Naive thymus-derived CD8-positive, alpha-beta T cell (primary cell): ENCODE measurements around the gene RAX2. TPM values are rescaled to one million over a fixed set of nuclear protein-coding genes. Genes with fewer than 3 reads are reported as not detected.

ENCODE experiments used
- ATAC-seq, 2 donors: fragments of 150-1000 bp; cut with Tn5 transposase in 1 of 2; sonication (Bioruptor Pico), chemical (Tn5 transposase) in 1 of 2; 1 replicate in 1 of 2; 2 replicates in 1 of 2; pipeline ENCODE4 v1.10.0; 2021; ENCODE audit warnings: mild to moderate bottlenecking in 2 of 2, moderate library complexity in 2 of 2
- POLR2A ChIA-PET: fragments of 350-600 bp; sonication (Branson Sonifier 250); formaldehyde crosslinking; loops from one replicate; lab custom pipeline; 2021; ENCODE audit warnings: antibody characterized with exemption; lab: Charles Lee
- DNase-seq, 10 donors: peaks; one replicate each; pipeline versions ENCODE4 v3.0.0 to v3.0.0-alpha.2; 2020 to 2022
- H3K27ac Mint-ChIP-seq, 10 donors: one replicate each; pipeline ENCODE4 v1.8.0; 2020 to 2022; ENCODE audit warnings: mild to moderate bottlenecking in 10 of 10, mixed read lengths in 10 of 10, moderate library complexity in 4 of 10, inconsistent platforms in 1 of 10
- H3K27me3 Mint-ChIP-seq, 5 donors: one replicate each; pipeline ENCODE4 v1.8.0; 2021 to 2022; ENCODE audit warnings: mixed read lengths in 5 of 5
- H3K36me3 Mint-ChIP-seq, 3 donors: one replicate each; pipeline ENCODE4 v1.8.0; 2020 to 2022; ENCODE audit warnings: mixed read lengths in 3 of 3, mild to moderate bottlenecking in 2 of 3, inconsistent platforms in 1 of 3
- H3K4me1 Mint-ChIP-seq, 4 donors: one replicate each; pipeline ENCODE4 v1.8.0; 2021 to 2022; ENCODE audit warnings: mixed read lengths in 4 of 4
- H3K4me3 Mint-ChIP-seq, 10 donors: one replicate each; pipeline ENCODE4 v1.8.0; 2020 to 2022; ENCODE audit warnings: mild to moderate bottlenecking in 10 of 10, mixed read lengths in 10 of 10, moderate library complexity in 6 of 10, inconsistent platforms in 1 of 10
- H3K9me3 Mint-ChIP-seq, 9 donors: one replicate each; pipeline ENCODE4 v1.8.0; 2020 to 2022; ENCODE audit warnings: mixed read lengths in 9 of 9, mild to moderate bottlenecking in 3 of 9, inconsistent platforms in 1 of 9, moderate library complexity in 1 of 9
- polyA plus RNA-seq, 3 donors: library from polyadenylated mRNA; unstranded; fragments of 300-500 nt; fragmentation: Illumina TruSeq; gene quantifications; one replicate each; pipeline ENCODE4 v1.2.3, GENCODE V29; 2021
- total RNA-seq, 8 experiments: library from RNA in 2 of 8; stranded (reverse) in 2 of 8; gene quantifications; one replicate each; pipeline ENCODE4 v1.2.3 and lab custom pipeline; 2021 to 2026

RAX2 gene
- total and polyA plus RNA-seq, 5 experiments from 2014 or later = not detected

- peaks cover 0 to 9% (median 2%) of the 10 kb centered on the region in 5 donors for H3K27me3 Mint-ChIP-seq
- DNase-seq (no peak), ATAC-seq (no peak)
- H3K4me3 Mint-ChIP-seq = peak overlapping the region in 4 of 10 donors; percentile 19 to 90 (median 80)
- POLR2A ChIA-PET = interaction anchor here (0.6 to 3.3 kb wide), 4 partner anchors 41 to 356 kb away, joined by 3 to 19 read pairs (median 6); partner anchors contain the start of genes APBA3 and MRPL54
- no peaks in the 10 kb centered on the region for H3K9me3 Mint-ChIP-seq
- H3K36me3 Mint-ChIP-seq = no peaks in the 10 kb centered on the region
- H3K27ac Mint-ChIP-seq = no peak overlapping the region
- H3K4me1 Mint-ChIP-seq = peaks cover 5 to 31% (median 15%) of the 10 kb centered on the region in 4 donors
Measured at GRCh38 chr19:3720349-3720917, 51.6 kb downstream of the RAX2 start.

- no peaks in the 10 kb centered on the region for H3K36me3 Mint-ChIP-seq
- ATAC-seq (no peak), DNase-seq (no peak)
- peaks cover 0 to 9% (median 2%) of the 10 kb centered on the region in 5 donors for H3K27me3 Mint-ChIP-seq
- no peak overlapping the region for H3K27ac Mint-ChIP-seq
- H3K9me3 Mint-ChIP-seq = no peaks in the 10 kb centered on the region
- peak overlapping the region in 1 of 10 donors; percentile 18 for H3K4me3 Mint-ChIP-seq
- POLR2A ChIA-PET = interaction anchor here (3.3 kb wide), 1 partner anchor 42 kb away, joined by 19 read pairs; the partner anchor contains the start of genes APBA3 and MRPL54
- peaks cover 1 to 29% (median 15%) of the 10 kb centered on the region in 4 donors for H3K4me1 Mint-ChIP-seq
Measured at GRCh38 chr19:3719868-3720267, 52.2 kb downstream of the RAX2 start.

Other genes with a start within 250 kb of the RAX2 start
- 10 to 100 TPM in 1 of 2 experiments, 1 to 10 TPM in 1; 8.8 to 12.5 TPM for gene TEKTIP1, start 233.1 kb downstream of the RAX2 start, total RNA-seq
- gene TEKTIP1, start 233.1 kb downstream of the RAX2 start, polyA plus RNA-seq = under 1 TPM in 1 of 3 donors, not detected in 2; 0.45 TPM
- 100 to 1,000 TPM; 134 to 146 TPM for gene MFSD12, start 214.6 kb downstream of the RAX2 start, total RNA-seq
- gene MFSD12, start 214.6 kb downstream of the RAX2 start, polyA plus RNA-seq = 10 to 100 TPM; 33.1 to 59.6 (median 42.5) TPM
- 10 to 100 TPM; 50.7 to 59.7 TPM for gene HMG20B, start 199.3 kb downstream of the RAX2 start, total RNA-seq
- gene HMG20B, start 199.3 kb downstream of the RAX2 start, polyA plus RNA-seq = 10 to 100 TPM; 45.8 to 55.9 (median 53.9) TPM
- 1 to 10 TPM; 3.5 to 3.7 TPM for gene GIPC3, start 186.8 kb downstream of the RAX2 start, total RNA-seq
- gene GIPC3, start 186.8 kb downstream of the RAX2 start, polyA plus RNA-seq = 1 to 10 TPM in 2 of 3 donors, under 1 TPM in 1; 0.76 to 3.0 (median 1.1) TPM
- 10 to 100 TPM; 18.5 to 19.1 TPM for gene TBXA2R, start 165.4 kb downstream of the RAX2 start, total RNA-seq
- 10 to 100 TPM; 11.7 to 26.9 (median 23.9) TPM for gene TBXA2R, start 165.4 kb downstream of the RAX2 start, polyA plus RNA-seq
- 10 to 100 TPM; 42.6 to 54.1 TPM for gene CACTIN, start 145.4 kb downstream of the RAX2 start, total RNA-seq
- 10 to 100 TPM in 1 of 3 donors, 1 to 10 TPM in 2; 6.9 to 20.4 (median 9.3) TPM for gene CACTIN, start 145.4 kb downstream of the RAX2 start, polyA plus RNA-seq
- 10 to 100 TPM; 30.6 to 32.0 TPM for gene PIP5K1C, start 71.8 kb downstream of the RAX2 start, total RNA-seq
- 10 to 100 TPM in 1 of 3 donors, 1 to 10 TPM in 2; 3.9 to 10.1 (median 7.4) TPM for gene PIP5K1C, start 71.8 kb downstream of the RAX2 start, polyA plus RNA-seq
- gene TJP3, start 63.8 kb downstream of the RAX2 start, total RNA-seq = 10 to 100 TPM; 13.0 TPM
- 10 to 100 TPM in 1 of 3 donors, 1 to 10 TPM in 2; 5.2 to 11.1 (median 8.9) TPM for gene TJP3, start 63.8 kb downstream of the RAX2 start, polyA plus RNA-seq
- gene APBA3, start 10.5 kb downstream of the RAX2 start, total RNA-seq = 10 to 100 TPM; 72.8 to 80.4 TPM
- gene APBA3, start 10.5 kb downstream of the RAX2 start, polyA plus RNA-seq = 10 to 100 TPM; 25.0 to 33.0 (median 27.1) TPM
- gene MRPL54, start 9.5 kb downstream of the RAX2 start, total RNA-seq = 10 to 100 TPM; 51.6 to 51.9 TPM
- gene MRPL54, start 9.5 kb downstream of the RAX2 start, polyA plus RNA-seq = 100 to 1,000 TPM in 2 of 3 donors, 10 to 100 TPM in 1; 92.5 to 168 (median 120) TPM
- 1 to 10 TPM; 1.7 to 2.9 TPM for gene MATK, start 14.2 kb upstream of the RAX2 start, total RNA-seq
- 10 to 100 TPM; 25.2 to 69.6 (median 25.9) TPM for gene MATK, start 14.2 kb upstream of the RAX2 start, polyA plus RNA-seq
- gene ZFR2, start 96.8 kb upstream of the RAX2 start, total RNA-seq = under 1 TPM; 0.75 to 0.96 TPM
- gene ZFR2, start 96.8 kb upstream of the RAX2 start, polyA plus RNA-seq = 1 to 10 TPM; 1.4 to 5.6 (median 2.9) TPM
- not detected for gene ATCAY, start 108.5 kb upstream of the RAX2 start, total RNA-seq
- 1 to 10 TPM in 1 of 3 donors, not detected in 2; 1.5 TPM for gene ATCAY, start 108.5 kb upstream of the RAX2 start, polyA plus RNA-seq
- not detected for gene NMRK2, start 160.8 kb upstream of the RAX2 start, total RNA-seq
- gene NMRK2, start 160.8 kb upstream of the RAX2 start, polyA plus RNA-seq = not detected
- gene DAPK3, start 198.9 kb upstream of the RAX2 start, total RNA-seq = 10 to 100 TPM; 35.1 to 37.8 TPM
- gene DAPK3, start 198.9 kb upstream of the RAX2 start, polyA plus RNA-seq = 10 to 100 TPM; 17.7 to 27.7 (median 24.1) TPM
- 1,000 to 10,000 TPM; 2,204 to 2,252 TPM for gene EEF2, start 213.2 kb upstream of the RAX2 start, total RNA-seq
- gene EEF2, start 213.2 kb upstream of the RAX2 start, polyA plus RNA-seq = 100 to 1,000 TPM; 546 to 682 (median 600) TPM
- 10 to 100 TPM; 34.4 to 34.9 TPM for gene PIAS4, start 235.5 kb upstream of the RAX2 start, total RNA-seq
- gene PIAS4, start 235.5 kb upstream of the RAX2 start, polyA plus RNA-seq = 1 to 10 TPM; 3.2 to 4.9 (median 4.5) TPM